Mammary epithelial cell (primary cell): ENCODE data around the gene FUBP1.

Experiments
- CTCF ChIP-seq, 2 donors: IDR thresholded peaks in 1 of 2; conservative IDR thresholded peaks in 1 of 2; 2 replicates each; pipeline ENCODE4 v1.5.1; 2011 to 2012; ENCODE audit warnings: inconsistent platforms in 2 of 2, low read length in 2 of 2, mild to moderate bottlenecking in 2 of 2, control low read depth in 1 of 2, low read depth in 1 of 2; ENCODE audit not compliant: insufficient read depth in 1 of 2; ENCODE audit errors: extremely low read depth in 1 of 2
- EZH2 ChIP-seq: IDR thresholded peaks from 2 replicates; pipeline ENCODE4 v1.6.1; 2012; ENCODE audit warnings: low read length, inconsistent platforms, borderline replicate concordance

GRCh38 chr1:77929806-77930205, 49.1 kb downstream of the FUBP1 start:
- TF ChIP-seq CTCF (conservative IDR thresholded peaks at IDR 0.05 in 1 of 2, IDR thresholded peaks at IDR 0.05 in 1 of 2; ENCODE audit: extremely low read depth in 1 of 2, insufficient read depth in 1 of 2, low read depth in 1 of 2, low read length in 2 of 2) (no peak), EZH2 (no peak)
